Ishikawa (cell line): ENCODE measurements around the gene GRIFIN.

Source experiments
- CEBPB ChIP-seq: IDR thresholded peaks from 2 replicates; pipeline ENCODE4 v1.6.1; 2012
- CREB1 ChIP-seq: IDR thresholded peaks from 2 replicates; pipeline ENCODE4 v1.6.1; 2012; ENCODE audit warnings: low read depth
- EGR1 ChIP-seq: IDR thresholded peaks from 2 replicates; pipeline ENCODE4 v1.6.1; 2012
- EP300 ChIP-seq: IDR thresholded peaks from 2 replicates; pipeline ENCODE4 v1.6.1; 2012; ENCODE audit warnings: borderline replicate concordance
- FOXM1 ChIP-seq: IDR thresholded peaks from 2 replicates; pipeline ENCODE4 v1.6.1; 2012; ENCODE audit warnings: low read depth, borderline replicate concordance
- NFIC ChIP-seq: IDR thresholded peaks from 2 replicates; pipeline ENCODE4 v1.6.1; 2012
- RAD21 ChIP-seq: IDR thresholded peaks from 2 replicates; pipeline ENCODE4 v1.6.1; 2012; ENCODE audit warnings: low read depth
- REST ChIP-seq: IDR thresholded peaks from 2 replicates; pipeline ENCODE4 v1.6.1; 2012; ENCODE audit warnings: low read depth, mild to moderate bottlenecking
- TAF1 ChIP-seq: IDR thresholded peaks from 2 replicates; pipeline ENCODE4 v1.6.1; 2012; ENCODE audit warnings: low read depth, mild to moderate bottlenecking
- TCF12 ChIP-seq: IDR thresholded peaks from 2 replicates; pipeline ENCODE4 v1.6.1; 2012; ENCODE audit warnings: low read depth
- TEAD4 ChIP-seq: IDR thresholded peaks from 2 replicates; pipeline ENCODE4 v1.6.1; 2012
- USF1 ChIP-seq: IDR thresholded peaks from 2 replicates; pipeline ENCODE4 v1.6.1; 2012
- YY1 ChIP-seq: IDR thresholded peaks from 2 replicates; pipeline ENCODE4 v1.6.1; 2012; ENCODE audit warnings: low read depth
- ZBTB7A ChIP-seq: IDR thresholded peaks from 2 replicates; pipeline ENCODE4 v1.6.1; 2012; ENCODE audit warnings: low read depth
- TF ChIP-seq, protein P1 (sequence below): IDR thresholded peaks from 2 replicates; pipeline ENCODE4 v1.6.1; 2012

GRIFIN gene

DNA sequence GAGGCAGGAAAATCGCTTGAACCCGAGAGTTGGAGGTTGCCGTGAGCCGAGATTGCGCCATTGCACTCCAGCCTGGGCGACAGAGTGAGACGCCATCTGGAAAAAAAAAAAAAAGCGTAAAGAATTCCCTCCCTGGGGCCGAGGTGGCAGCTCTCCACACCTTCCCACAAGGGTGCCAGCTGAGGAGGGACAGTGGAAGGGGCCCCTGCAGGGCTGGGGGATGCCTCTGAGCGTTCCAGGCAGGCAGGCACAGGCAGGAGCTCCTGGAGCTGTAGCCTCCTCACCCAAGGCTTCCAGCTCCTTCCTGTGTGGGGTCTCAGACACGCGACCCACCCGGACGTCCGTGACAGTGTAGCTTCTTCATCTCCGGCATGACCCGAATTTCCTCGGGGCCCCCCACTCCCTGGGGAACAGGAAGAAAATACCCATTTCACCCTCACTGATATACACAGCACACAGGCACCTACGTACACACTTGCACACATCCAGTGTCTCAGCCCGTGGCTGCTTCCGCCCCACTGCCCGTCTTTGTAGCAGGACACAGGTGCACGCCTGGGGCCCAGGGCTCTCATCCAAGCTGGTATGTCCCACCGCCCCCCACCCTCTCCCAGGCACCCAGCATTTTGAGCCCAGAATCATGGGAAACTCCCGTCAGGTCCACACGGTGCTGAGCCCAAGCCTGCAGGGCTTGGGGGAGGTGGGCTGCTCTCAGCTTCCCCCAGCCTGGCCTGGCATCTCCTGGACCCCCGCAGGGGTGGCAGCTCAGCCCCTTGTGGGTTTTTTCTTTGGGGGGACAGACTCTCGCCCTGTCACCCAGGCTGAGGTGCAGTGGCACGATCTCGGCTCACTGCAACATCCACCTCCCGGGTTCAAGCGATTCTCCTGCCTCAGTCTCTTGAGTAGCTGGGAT is 25.7 kb downstream of the GRIFIN start:
- TF ChIP-seq EP300: no peak
- TF ChIP-seq REST: no peak
- TF ChIP-seq TEAD4: no peak
- no peak for TF ChIP-seq FOXM1
- TF ChIP-seq USF1: no peak

GRCh38 chr7:2446676-2447075 is 29.5 kb downstream of the GRIFIN start:
- TF ChIP-seq EP300 (no peak), USF1 (no peak), TAF1 (no peak), NFIC (no peak), CREB1 (no peak), ZBTB7A (no peak), RAD21 (no peak), FOXM1 (no peak), TCF12 (no peak), YY1 (no peak), REST (no peak), TEAD4 (no peak), EGR1 (no peak), CEBPB (no peak)
- TF ChIP-seq, protein P1, sequence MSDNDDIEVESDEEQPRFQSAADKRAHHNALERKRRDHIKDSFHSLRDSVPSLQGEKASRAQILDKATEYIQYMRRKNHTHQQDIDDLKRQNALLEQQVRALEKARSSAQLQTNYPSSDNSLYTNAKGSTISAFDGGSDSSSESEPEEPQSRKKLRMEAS: no peak

GRCh38 chr7:2445898-2446555 is 30.2 kb downstream of the GRIFIN start:
- no peak for TF ChIP-seq USF1
- TF ChIP-seq CEBPB: no peak
- no peak for TF ChIP-seq YY1
- TF ChIP-seq, protein P1: no peak
- no peak for TF ChIP-seq ZBTB7A
- no peak for TF ChIP-seq CREB1
- no peak for TF ChIP-seq TEAD4
- no peak for TF ChIP-seq RAD21
- TF ChIP-seq TCF12: no peak

GRCh38 chr7:2445047-2445446 is 31.2 kb downstream of the GRIFIN start:
- no peak for TF ChIP-seq CEBPB
- no peak for TF ChIP-seq RAD21
- no peak for TF ChIP-seq FOXM1
- TF ChIP-seq TAF1: no peak

DNA sequence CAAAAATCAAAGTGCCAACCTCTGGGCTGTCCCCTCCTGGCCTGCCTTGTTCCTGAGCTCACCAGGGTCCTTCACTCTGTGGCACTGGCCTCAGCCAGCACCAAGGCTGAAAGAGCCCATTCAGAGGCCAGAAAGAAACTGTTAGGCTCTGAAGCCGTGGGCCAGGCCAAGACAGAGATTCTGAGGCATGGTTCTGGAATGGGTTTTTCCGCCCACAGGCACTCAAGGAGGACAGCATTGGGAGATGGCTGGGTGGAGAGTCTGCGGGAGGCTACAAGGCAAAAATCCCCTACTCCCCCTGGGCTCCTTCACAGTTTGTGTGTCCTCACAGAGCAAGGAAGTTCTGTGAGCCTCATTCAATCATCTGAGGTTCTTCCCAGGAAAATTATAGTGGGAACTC is 31.7 kb downstream of the GRIFIN start:
- TF ChIP-seq CEBPB: no peak
- TF ChIP-seq, protein P1: no peak
